ENCODE data around the gene GLRX5.

Gene GLRX5

GRCh38 chr14:95489214-95490137 is 45.4 kb upstream of the GLRX5 start:
- DNase-seq (ENCODE audit: low read depth, low spot score): no peak
- TF ChIP-seq, protein P1, sequence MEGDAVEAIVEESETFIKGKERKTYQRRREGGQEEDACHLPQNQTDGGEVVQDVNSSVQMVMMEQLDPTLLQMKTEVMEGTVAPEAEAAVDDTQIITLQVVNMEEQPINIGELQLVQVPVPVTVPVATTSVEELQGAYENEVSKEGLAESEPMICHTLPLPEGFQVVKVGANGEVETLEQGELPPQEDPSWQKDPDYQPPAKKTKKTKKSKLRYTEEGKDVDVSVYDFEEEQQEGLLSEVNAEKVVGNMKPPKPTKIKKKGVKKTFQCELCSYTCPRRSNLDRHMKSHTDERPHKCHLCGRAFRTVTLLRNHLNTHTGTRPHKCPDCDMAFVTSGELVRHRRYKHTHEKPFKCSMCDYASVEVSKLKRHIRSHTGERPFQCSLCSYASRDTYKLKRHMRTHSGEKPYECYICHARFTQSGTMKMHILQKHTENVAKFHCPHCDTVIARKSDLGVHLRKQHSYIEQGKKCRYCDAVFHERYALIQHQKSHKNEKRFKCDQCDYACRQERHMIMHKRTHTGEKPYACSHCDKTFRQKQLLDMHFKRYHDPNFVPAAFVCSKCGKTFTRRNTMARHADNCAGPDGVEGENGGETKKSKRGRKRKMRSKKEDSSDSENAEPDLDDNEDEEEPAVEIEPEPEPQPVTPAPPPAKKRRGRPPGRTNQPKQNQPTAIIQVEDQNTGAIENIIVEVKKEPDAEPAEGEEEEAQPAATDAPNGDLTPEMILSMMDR (IDR thresholded peaks at IDR 0.05; ENCODE audit: insufficient read depth, low read length, missing control alignments): no peak
- ChIA-PET CTCF (interaction anchor here (1.0 to 1.4 kb wide), 5 partner anchors 11 to 47 kb away, joined by 3 to 4 read pairs (median 3); no protein-coding TSS in a partner anchor), POLR2A (no interaction called here)
- no peak overlapping the region for H3K4me3 ChIP-seq (ENCODE audit: low read depth, low read length)

DNA sequence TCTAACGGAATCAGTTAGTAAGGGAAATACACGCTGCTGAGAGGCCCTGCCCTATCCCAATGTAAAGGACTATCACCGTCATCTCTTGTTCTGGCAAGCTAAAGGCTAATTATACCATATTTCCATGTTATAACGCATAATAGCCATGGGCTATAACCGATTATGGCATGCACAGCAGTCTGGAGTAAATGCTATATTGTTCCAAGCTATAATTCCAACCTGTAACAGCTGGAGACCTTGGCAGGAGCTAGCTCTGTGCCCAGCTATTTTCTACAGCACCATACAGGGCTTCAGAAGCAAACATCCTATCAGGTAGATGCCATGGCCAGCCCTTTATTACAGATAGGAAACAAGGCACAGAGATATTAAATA is 44.7 kb upstream of the GLRX5 start:
- TF ChIP-seq, protein P1 (IDR thresholded peaks at IDR 0.05; ENCODE audit: insufficient read depth, low read length, missing control alignments): no peak
- CTCF ChIA-PET: interaction anchor here (1.0 to 1.3 kb wide), 3 partner anchors 33 to 47 kb away, joined by 3 to 4 read pairs (median 3); no protein-coding TSS in a partner anchor
- POLR2A ChIA-PET: no interaction called here
- no peak for DNase-seq (ENCODE audit: low read depth, low spot score)
- H3K4me3 ChIP-seq (ENCODE audit: low read depth, low read length): no peak overlapping the region

DNA sequence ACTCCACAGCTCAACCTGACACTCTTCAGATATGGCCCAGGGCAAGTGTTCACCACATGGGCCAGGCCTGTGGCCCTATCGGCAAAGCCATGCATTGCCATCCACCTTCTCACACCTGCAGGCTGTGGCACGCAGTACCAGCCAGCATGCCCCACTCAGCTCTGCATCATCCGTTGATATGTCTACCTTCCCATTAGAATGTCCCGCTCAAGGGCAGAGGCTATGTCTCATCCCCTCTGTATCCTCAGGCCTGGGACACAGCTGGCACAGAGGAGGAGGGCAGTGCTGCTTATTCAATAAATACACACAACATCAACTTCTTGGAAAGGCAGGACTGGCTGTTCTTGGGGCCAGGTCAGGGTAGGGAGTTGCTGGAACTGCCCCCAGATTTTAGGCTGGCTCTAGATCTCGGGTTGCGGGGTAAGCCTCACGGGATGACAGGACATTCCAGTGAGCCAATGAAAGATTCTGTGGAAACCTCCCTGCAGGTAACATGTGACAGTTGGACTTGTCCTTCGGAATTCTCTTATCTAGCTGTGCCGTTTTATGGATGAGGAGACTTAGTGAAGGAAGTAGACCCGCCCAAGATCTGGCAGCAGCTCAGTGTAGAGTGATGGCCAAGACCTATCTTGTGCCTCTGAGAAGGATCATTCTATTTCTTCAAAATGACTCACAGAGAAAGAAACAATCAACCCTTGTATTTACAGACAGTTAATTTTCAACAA is 44.0 kb upstream of the GLRX5 start:
- CTCF ChIA-PET: interaction anchor here (1.0 to 1.4 kb wide), 4 partner anchors 32 to 503 kb away, joined by 3 to 4 read pairs (median 4); no protein-coding TSS in a partner anchor
- no peak for DNase-seq (ENCODE audit: low read depth, low spot score)
- H3K4me3 ChIP-seq (ENCODE audit: low read depth, low read length): no peak overlapping the region
- POLR2A ChIA-PET: no interaction called here
- TF ChIP-seq, protein P1 (IDR thresholded peaks at IDR 0.05; ENCODE audit: insufficient read depth, low read length, missing control alignments): no peak

- POLR2A ChIA-PET: no interaction called here
- CTCF ChIA-PET: interaction anchor here (1.0 to 1.4 kb wide), 2 partner anchors 50 to 502 kb away, joined by 3 to 4 read pairs; no protein-coding TSS in a partner anchor
- TF ChIP-seq, protein P1 (IDR thresholded peaks at IDR 0.05; ENCODE audit: insufficient read depth, low read length, missing control alignments): no peak
- no peak for DNase-seq (ENCODE audit: low read depth, low spot score)
- no peak overlapping the region for H3K4me3 ChIP-seq (ENCODE audit: low read depth, low read length)
These were observed 42.8 kb upstream of the GLRX5 start for GRCh38 chr14:95491936-95492608.

DNA sequence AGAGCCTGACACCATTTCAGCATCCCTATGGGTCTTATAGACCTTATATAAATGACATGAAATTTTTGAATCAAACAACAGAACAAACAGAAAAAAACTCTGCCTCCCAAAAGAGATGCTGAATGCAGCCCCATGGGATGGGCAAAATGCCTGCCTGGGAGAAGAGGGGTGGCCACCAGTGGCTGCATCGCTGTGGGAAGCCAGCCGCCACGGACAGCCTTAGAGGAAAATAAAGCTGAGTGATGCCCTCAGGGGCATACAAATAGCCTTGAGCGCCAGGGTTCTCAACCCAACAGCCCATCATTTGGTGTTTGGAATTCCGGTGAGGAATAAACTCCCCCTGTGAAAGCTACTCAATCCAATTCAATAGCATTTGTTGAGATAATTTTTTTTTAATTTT is 41.3 kb upstream of the GLRX5 start:
- no peak overlapping the region for H3K4me3 ChIP-seq (ENCODE audit: low read depth, low read length)
- CTCF ChIA-PET: interaction anchor here (0.9 to 1.7 kb wide), 4 partner anchors 34 to 51 kb away, joined by 3 to 5 read pairs (median 3); no protein-coding TSS in a partner anchor
- no peak for DNase-seq (ENCODE audit: low read depth, low spot score)
- TF ChIP-seq, protein P1 (IDR thresholded peaks at IDR 0.05; ENCODE audit: insufficient read depth, low read length, missing control alignments): no peak
- POLR2A ChIA-PET: interaction anchor here (0.8 kb wide), 1 partner anchor 10 kb away, joined by 3 read pairs; no protein-coding TSS in a partner anchor

Data from AG04449 (cell line).